ENCODE results near the gene TXK.
A peak's percentile ranks its signal among the peaks of the same experiment; 100 is the strongest.

TXK gene

GRCh38 chr4:48163746-48164145 is 29.7 kb upstream of the TXK start:
- Histone ChIP-seq H3K4me3 (ENCODE audit: severe bottlenecking) (no peak overlapping the region), H3K36me3 (ENCODE audit: low read depth) (no peaks in the 10 kb centered on the region), H3K27me3 (ENCODE audit: insufficient read depth, poor library complexity, severe bottlenecking) (no peaks in the 10 kb centered on the region), H3K27ac (ENCODE audit: poor library complexity, severe bottlenecking) (no peak overlapping the region), H3K9me3 (ENCODE audit: severe bottlenecking) (no peaks in the 10 kb centered on the region), H3K4me1 (ENCODE audit: insufficient read depth, poor library complexity, severe bottlenecking) (peaks cover 3% of the 10 kb centered on the region)
- TF ChIP-seq CTCF (IDR thresholded peaks at IDR 0.05; ENCODE audit: poor library complexity, severe bottlenecking), result no peak
- ATAC-seq (ENCODE audit: low read depth) (no peak), DNase-seq (ENCODE audit: low spot score) (no peak)

DNA sequence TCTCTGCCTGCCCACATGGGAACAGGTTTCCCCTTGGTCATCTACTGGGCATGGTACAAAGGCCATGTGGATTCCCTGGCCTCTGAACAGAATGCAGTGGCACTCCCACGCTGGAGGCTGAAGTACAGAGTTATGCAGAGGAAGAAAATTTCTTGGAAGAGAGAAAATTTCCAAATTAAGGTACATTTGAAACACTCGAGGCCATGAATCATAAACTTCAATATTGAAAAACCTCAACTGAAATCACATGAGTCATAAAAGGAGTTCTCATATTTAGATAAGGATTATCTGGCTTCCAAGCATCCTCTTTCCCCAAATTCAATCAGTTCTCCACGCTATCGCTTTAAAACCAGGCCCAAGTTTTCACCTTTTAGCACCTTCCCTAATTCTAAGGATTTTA is 28.1 kb upstream of the TXK start:
- H3K4me1 ChIP-seq (ENCODE audit: insufficient read depth, poor library complexity, severe bottlenecking), result peaks cover 3% of the 10 kb centered on the region
- DNase-seq (ENCODE audit: low spot score), result no peak
- H3K27ac ChIP-seq (ENCODE audit: poor library complexity, severe bottlenecking), result no peak overlapping the region
- no peaks in the 10 kb centered on the region for H3K9me3 ChIP-seq (ENCODE audit: severe bottlenecking)
- ATAC-seq (ENCODE audit: low read depth), result peak; percentile 58; the same call in 2 of the 3 replicates
- H3K4me3 ChIP-seq (ENCODE audit: severe bottlenecking), result no peak overlapping the region
- no peaks in the 10 kb centered on the region for H3K27me3 ChIP-seq (ENCODE audit: insufficient read depth, poor library complexity, severe bottlenecking)
- TF ChIP-seq CTCF (IDR thresholded peaks at IDR 0.05; ENCODE audit: poor library complexity, severe bottlenecking), result no peak
- H3K36me3 ChIP-seq (ENCODE audit: low read depth), result no peaks in the 10 kb centered on the region

GRCh38 chr4:48157271-48157670 is 23.2 kb upstream of the TXK start:
- TF ChIP-seq CTCF (IDR thresholded peaks at IDR 0.05; ENCODE audit: poor library complexity, severe bottlenecking), result no peak
- Histone ChIP-seq H3K4me3 (ENCODE audit: severe bottlenecking) (no peak overlapping the region), H3K27ac (ENCODE audit: poor library complexity, severe bottlenecking) (no peak overlapping the region), H3K36me3 (ENCODE audit: low read depth) (no peaks in the 10 kb centered on the region), H3K27me3 (ENCODE audit: insufficient read depth, poor library complexity, severe bottlenecking) (no peaks in the 10 kb centered on the region), H3K9me3 (ENCODE audit: severe bottlenecking) (peaks cover 4% of the 10 kb centered on the region), H3K4me1 (ENCODE audit: insufficient read depth, poor library complexity, severe bottlenecking) (peaks cover 3% of the 10 kb centered on the region)
- no peak for DNase-seq (ENCODE audit: low spot score)
- ATAC-seq (ENCODE audit: low read depth), result no peak

- H3K36me3 ChIP-seq (ENCODE audit: low read depth), result no peaks in the 10 kb centered on the region
- ATAC-seq (ENCODE audit: low read depth), result no peak
- H3K27ac ChIP-seq (ENCODE audit: poor library complexity, severe bottlenecking), result no peak overlapping the region
Measured at GRCh38 chr4:48156423-48156822, 22.4 kb upstream of the TXK start.

More at GRCh38 chr4:48156423-48156822, 22.4 kb upstream of the TXK start:
- no peaks in the 10 kb centered on the region for H3K27me3 ChIP-seq (ENCODE audit: insufficient read depth, poor library complexity, severe bottlenecking)
- no peaks in the 10 kb centered on the region for H3K4me1 ChIP-seq (ENCODE audit: insufficient read depth, poor library complexity, severe bottlenecking)
- no peak for TF ChIP-seq CTCF (IDR thresholded peaks at IDR 0.05; ENCODE audit: poor library complexity, severe bottlenecking)
- no peak overlapping the region for H3K4me3 ChIP-seq (ENCODE audit: severe bottlenecking)
- H3K9me3 ChIP-seq (ENCODE audit: severe bottlenecking), result peaks cover 4% of the 10 kb centered on the region
- DNase-seq (ENCODE audit: low spot score), result no peak

All from RWPE2 (cell line).